ENCODE data around the gene CTRB2. TPM values are rescaled to one million over a fixed set of nuclear protein-coding genes. Genes with fewer than 3 reads are reported as not detected.

Gene CTRB2
- not detected for total RNA-seq

GRCh38 chr16:75206749-75207451 is at the start of gene CTRB2:
Gene CTRB2, minus strand, starts transcription at chr16:75207161. Its CDS starts 20 bp downstream, at chr16:75207141.
- no peaks in the 10 kb centered on the region for H3K36me3 ChIP-seq
- TF ChIP-seq POLR2A (IDR thresholded peaks at IDR 0.05): no peak
- TF ChIP-seq POLR2AphosphoS5 (IDR thresholded peaks at IDR 0.05): no peak
- TF ChIP-seq, protein P1, sequence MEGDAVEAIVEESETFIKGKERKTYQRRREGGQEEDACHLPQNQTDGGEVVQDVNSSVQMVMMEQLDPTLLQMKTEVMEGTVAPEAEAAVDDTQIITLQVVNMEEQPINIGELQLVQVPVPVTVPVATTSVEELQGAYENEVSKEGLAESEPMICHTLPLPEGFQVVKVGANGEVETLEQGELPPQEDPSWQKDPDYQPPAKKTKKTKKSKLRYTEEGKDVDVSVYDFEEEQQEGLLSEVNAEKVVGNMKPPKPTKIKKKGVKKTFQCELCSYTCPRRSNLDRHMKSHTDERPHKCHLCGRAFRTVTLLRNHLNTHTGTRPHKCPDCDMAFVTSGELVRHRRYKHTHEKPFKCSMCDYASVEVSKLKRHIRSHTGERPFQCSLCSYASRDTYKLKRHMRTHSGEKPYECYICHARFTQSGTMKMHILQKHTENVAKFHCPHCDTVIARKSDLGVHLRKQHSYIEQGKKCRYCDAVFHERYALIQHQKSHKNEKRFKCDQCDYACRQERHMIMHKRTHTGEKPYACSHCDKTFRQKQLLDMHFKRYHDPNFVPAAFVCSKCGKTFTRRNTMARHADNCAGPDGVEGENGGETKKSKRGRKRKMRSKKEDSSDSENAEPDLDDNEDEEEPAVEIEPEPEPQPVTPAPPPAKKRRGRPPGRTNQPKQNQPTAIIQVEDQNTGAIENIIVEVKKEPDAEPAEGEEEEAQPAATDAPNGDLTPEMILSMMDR (IDR thresholded peaks at IDR 0.05): no peak
- no peaks in the 10 kb centered on the region for H3K4me1 ChIP-seq
- DNase-seq (ENCODE audit: low spot score in 2 of 2): peak in 1 of 2 donors; percentile 30
- H3K9me3 ChIP-seq: no peaks in the 10 kb centered on the region
- no peaks in the 10 kb centered on the region for H3K27me3 ChIP-seq
- no peak within 1 kb of the TSS for H3K4me3 ChIP-seq
- intact Hi-C loops (cut with DNase I; ENCODE audit: low total_unique reads): loop anchor here (10.0 kb wide), 1 partner anchor 188 kb away; no protein-coding TSS in a partner anchor
- H3K27ac ChIP-seq: no peak within 1 kb of the TSS

DNA sequence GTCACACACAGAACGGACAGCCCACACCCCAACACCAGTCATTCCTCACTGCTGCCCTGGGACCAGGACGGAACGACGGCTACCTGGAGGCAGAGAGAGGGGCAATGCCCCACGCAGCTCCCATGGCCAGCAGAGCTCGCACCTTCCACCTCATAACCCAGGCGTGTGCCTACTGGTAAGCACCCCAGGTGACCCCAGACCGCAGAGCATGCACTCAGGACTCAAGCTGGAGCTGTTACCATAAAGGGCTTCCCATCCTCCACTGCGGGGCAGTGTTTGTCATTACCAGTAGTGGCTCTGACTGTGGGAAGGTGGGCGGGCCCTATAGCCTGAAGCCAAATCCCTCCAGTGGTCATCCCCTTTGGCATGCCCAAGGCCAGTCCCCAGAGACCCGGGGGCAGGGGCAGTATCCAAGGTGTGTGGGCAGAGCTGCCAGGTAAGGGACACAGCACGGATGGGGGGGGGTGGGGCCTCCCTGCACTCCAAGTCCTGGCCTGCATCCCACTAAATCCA is 49.2 kb upstream of the CTRB2 start:
- no peaks in the 10 kb centered on the region for H3K36me3 ChIP-seq
- H3K27ac ChIP-seq: peak overlapping the region; percentile 71 to 93
- no peak for DNase-seq (ENCODE audit: low spot score in 2 of 2)
- TF ChIP-seq, protein P1 (IDR thresholded peaks at IDR 0.05): no peak
- TF ChIP-seq POLR2AphosphoS5 (IDR thresholded peaks at IDR 0.05) (no peak), POLR2A (IDR thresholded peaks at IDR 0.05) (no peak)
- no peaks in the 10 kb centered on the region for H3K9me3 ChIP-seq
- H3K27me3 ChIP-seq: no peaks in the 10 kb centered on the region
- peak overlapping the region in 1 of 3 donors; percentile 45 for H3K4me3 ChIP-seq
- intact Hi-C loops (cut with DNase I; ENCODE audit: low total_unique reads): loop anchor here (10.0 kb wide), 1 partner anchor 129 kb away; no protein-coding TSS in a partner anchor
- H3K4me1 ChIP-seq: peaks cover 40 to 60% of the 10 kb centered on the region in 2 donors

- peak in 1 of 2 donors; percentile 68 for DNase-seq (ENCODE audit: low spot score in 2 of 2)
- intact Hi-C loops (cut with DNase I; ENCODE audit: low total_unique reads): loop anchor here (10.0 kb wide), 1 partner anchor 130 kb away; no protein-coding TSS in a partner anchor
Observed at GRCh38 chr16:75254359-75254837, 47.4 kb upstream of the CTRB2 start.

DNA sequence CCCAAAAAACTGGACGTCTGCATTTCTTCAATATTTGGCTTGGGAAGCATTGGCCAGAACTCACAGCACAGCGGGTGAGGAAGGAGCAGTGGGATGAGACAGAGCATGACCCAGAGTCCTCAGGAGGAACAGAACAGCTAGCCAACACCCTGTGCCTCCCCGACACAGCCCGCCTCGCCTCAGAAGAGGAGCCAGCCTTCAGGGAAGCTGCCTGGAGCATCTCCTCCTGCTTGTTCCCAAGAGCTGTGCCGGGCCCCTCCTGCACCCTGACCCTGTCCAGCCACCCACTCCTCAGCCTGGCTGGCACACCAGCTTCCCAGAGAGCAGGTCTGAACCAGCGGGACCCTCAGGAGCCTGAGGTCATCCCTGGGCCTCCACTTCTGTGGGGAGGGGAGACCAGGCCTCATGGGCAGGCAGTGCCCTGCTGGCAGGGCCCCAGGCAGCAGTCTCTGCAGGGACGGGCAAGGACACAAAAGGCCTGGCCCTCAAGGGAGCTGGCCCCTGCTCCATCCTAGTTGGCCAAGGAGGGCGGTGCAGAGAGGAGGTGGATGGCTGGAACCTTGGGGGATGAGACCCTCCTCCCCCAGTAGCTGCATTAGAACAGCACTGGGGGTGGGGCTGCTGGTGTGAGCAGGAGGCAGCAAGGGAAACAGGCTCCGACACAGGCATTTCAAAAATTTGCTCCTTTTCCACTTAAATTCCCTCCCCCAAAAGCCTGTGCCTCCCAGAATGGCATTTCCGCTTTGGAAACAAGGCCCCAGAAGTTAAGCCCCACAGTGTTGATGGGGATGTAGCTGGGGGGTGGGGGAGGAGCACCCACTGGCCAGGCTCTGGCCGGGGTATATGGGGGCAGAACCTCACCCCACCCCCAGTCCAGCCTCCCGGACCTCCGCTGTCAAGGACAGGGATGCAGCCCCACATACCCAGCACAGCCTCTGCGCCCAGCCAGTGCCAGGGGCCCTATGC is 46.3 kb upstream of the CTRB2 start:
- H3K4me3 ChIP-seq: peak overlapping the region in 1 of 3 donors; percentile 37
- H3K9me3 ChIP-seq: no peaks in the 10 kb centered on the region
- H3K27ac ChIP-seq: peak overlapping the region; percentile 95 to 98
- no peak for DNase-seq (ENCODE audit: low spot score in 2 of 2)
- no peak for TF ChIP-seq POLR2A (IDR thresholded peaks at IDR 0.05)
- TF ChIP-seq, protein P1 (IDR thresholded peaks at IDR 0.05): no peak
- no peak for TF ChIP-seq POLR2AphosphoS5 (IDR thresholded peaks at IDR 0.05)
- no peaks in the 10 kb centered on the region for H3K36me3 ChIP-seq
- intact Hi-C loops (cut with DNase I; ENCODE audit: low total_unique reads): loop anchor here (10.0 kb wide), 1 partner anchor 132 kb away; no protein-coding TSS in a partner anchor
- H3K27me3 ChIP-seq: no peaks in the 10 kb centered on the region
- peaks cover 53 to 63% of the 10 kb centered on the region in 2 donors for H3K4me1 ChIP-seq

More at GRCh38 chr16:75254359-75254837, 47.4 kb upstream of the CTRB2 start:
- Histone ChIP-seq H3K4me1 (peaks cover 48 to 60% of the 10 kb centered on the region in 2 donors), H3K36me3 (no peaks in the 10 kb centered on the region), H3K9me3 (no peaks in the 10 kb centered on the region), H3K4me3 (peak overlapping the region in 1 of 3 donors; percentile 20), H3K27ac (peak overlapping the region; percentile 71 to 93), H3K27me3 (no peaks in the 10 kb centered on the region)
- TF ChIP-seq POLR2AphosphoS5 (IDR thresholded peaks at IDR 0.05) (no peak), POLR2A (IDR thresholded peaks at IDR 0.05) (no peak)
- TF ChIP-seq, protein P1 (IDR thresholded peaks at IDR 0.05): no peak

All from breast epithelium (tissue), 4 donors.